ENCODE results near the gene GADD45GIP1. TPM values are rescaled to one million over a fixed set of nuclear protein-coding genes. Genes with fewer than 3 reads are reported as not detected.

GADD45GIP1 gene
- total RNA-seq, 1 experiment from 2014 or later: 29.1 TPM

- TF ChIP-seq EZH2 (IDR thresholded peaks at IDR 0.05; ENCODE audit: low read depth): no peak
- no peak for TF ChIP-seq CTCF (conservative IDR thresholded peaks at IDR 0.05)
- no peak overlapping the region for H3K27ac ChIP-seq
- no peaks in the 10 kb centered on the region; the same call in 1 of the 2 replicates for H3F3A ChIP-seq (ENCODE audit: insufficient read depth, low read depth)
- H2AFZ ChIP-seq: no peak overlapping the region
- no peaks in the 10 kb centered on the region for H3K9me3 ChIP-seq (ENCODE audit: insufficient read depth, low read depth)
- H3K4me2 ChIP-seq: no peak overlapping the region
- ChIA-PET CTCF (no interaction called here), POLR2A (ENCODE audit: unreplicated experiment) (interaction anchor here (0.7 kb wide), 2 partner anchors 30 to 51 kb away, joined by 4 to 6 read pairs; no protein-coding TSS in a partner anchor)
- H3K27me3 ChIP-seq (ENCODE audit: insufficient read depth, low read depth): no peaks in the 10 kb centered on the region
- no TSS peak for BruUV-seq (replicated peaks)
- no peak for DNase-seq
- H3K9me2 ChIP-seq (ENCODE audit: insufficient read depth): no peaks in the 10 kb centered on the region
- no peaks in the 10 kb centered on the region for H3K79me2 ChIP-seq (ENCODE audit: low read depth)
- intact Hi-C loops (cut with micrococcal nuclease; ENCODE audit: unreplicated experiment): no loop called here
- H3K4me3 ChIP-seq: no peak overlapping the region
- H3K36me3 ChIP-seq (ENCODE audit: low read depth): no peaks in the 10 kb centered on the region
- H4K20me1 ChIP-seq (ENCODE audit: insufficient read depth): no peaks in the 10 kb centered on the region; the same call in 1 of the 2 replicates
- H3K4me1 ChIP-seq (replicated peaks; ENCODE audit: insufficient read depth): no peaks in the 10 kb centered on the region
Observed at GRCh38 chr19:13004273-13004672, 47.2 kb upstream of the GADD45GIP1 start.

GRCh38 chr19:13003081-13003480, 46.1 kb upstream of the GADD45GIP1 start:
- no peak overlapping the region for H3K27ac ChIP-seq
- no peaks in the 10 kb centered on the region for H3K79me2 ChIP-seq (ENCODE audit: low read depth)
- intact Hi-C loops (cut with micrococcal nuclease; ENCODE audit: unreplicated experiment): no loop called here
- CTCF ChIA-PET: no interaction called here
- H2AFZ ChIP-seq: no peak overlapping the region
- no peak overlapping the region for H3K4me3 ChIP-seq
- TF ChIP-seq CTCF (conservative IDR thresholded peaks at IDR 0.05) (no peak), EZH2 (IDR thresholded peaks at IDR 0.05; ENCODE audit: low read depth) (no peak)
- no peak overlapping the region for H3K4me2 ChIP-seq
- H4K20me1 ChIP-seq (ENCODE audit: insufficient read depth): no peaks in the 10 kb centered on the region; the same call in 1 of the 2 replicates
- no peaks in the 10 kb centered on the region for H3K9me3 ChIP-seq (ENCODE audit: insufficient read depth, low read depth)
- no peaks in the 10 kb centered on the region for H3K27me3 ChIP-seq (ENCODE audit: insufficient read depth, low read depth)
- H3K36me3 ChIP-seq (ENCODE audit: low read depth): no peaks in the 10 kb centered on the region
- no peaks in the 10 kb centered on the region for H3K9me2 ChIP-seq (ENCODE audit: insufficient read depth)
- H3F3A ChIP-seq (ENCODE audit: insufficient read depth, low read depth): no peaks in the 10 kb centered on the region; the same call in 1 of the 2 replicates
- POLR2A ChIA-PET (ENCODE audit: unreplicated experiment): interaction anchor here (0.6 to 0.7 kb wide), 2 partner anchors 43 kb away, joined by 3 to 6 read pairs; no protein-coding TSS in a partner anchor
- no peaks in the 10 kb centered on the region for H3K4me1 ChIP-seq (replicated peaks; ENCODE audit: insufficient read depth)
- no peak for DNase-seq
- no TSS peak for BruUV-seq (replicated peaks)

DNA sequence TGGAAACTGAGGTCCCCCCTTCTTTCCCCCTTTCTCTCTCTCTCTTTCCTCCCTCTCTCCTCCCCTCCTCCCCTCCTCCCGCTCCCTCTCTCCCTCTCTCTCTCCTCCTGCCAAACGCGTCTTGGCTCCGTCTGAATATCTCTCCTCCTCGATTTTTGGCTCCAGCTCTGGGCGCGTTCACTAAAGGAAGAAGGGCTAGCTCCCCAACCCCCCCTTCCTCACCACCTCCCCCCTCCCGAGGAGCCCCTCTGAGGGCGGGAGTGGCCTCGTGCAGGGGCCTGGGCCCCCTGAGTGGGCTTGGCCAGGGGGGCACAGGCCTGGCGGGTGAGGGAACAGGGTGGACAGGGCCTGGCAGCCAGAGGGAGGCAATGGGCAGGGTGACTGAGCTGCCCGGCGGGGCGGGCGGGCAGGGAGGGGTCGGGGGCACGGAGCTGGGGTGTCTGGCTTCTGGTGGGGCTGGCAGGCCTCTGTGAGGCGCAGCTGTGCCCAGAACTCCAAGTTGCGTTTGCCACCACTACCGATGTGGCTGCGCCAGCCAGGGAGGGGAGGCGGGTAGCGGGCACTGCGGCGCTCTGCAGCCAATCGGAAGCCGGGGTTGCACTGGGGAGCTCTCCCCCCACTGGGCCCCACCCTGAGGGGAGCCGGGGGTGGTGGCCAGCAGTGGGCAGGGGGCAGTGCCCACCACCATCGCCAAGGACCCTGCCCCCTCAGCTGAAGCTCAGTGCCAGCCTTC, 45.3 kb upstream of the GADD45GIP1 start:
- H3K9me3 ChIP-seq (ENCODE audit: insufficient read depth, low read depth): no peaks in the 10 kb centered on the region
- H3K4me3 ChIP-seq: no peak overlapping the region
- no peak overlapping the region for H3K27ac ChIP-seq
- H3K9me2 ChIP-seq (ENCODE audit: insufficient read depth): no peaks in the 10 kb centered on the region
- BruUV-seq (replicated peaks): no TSS peak
- no peak for DNase-seq
- H4K20me1 ChIP-seq (ENCODE audit: insufficient read depth): no peaks in the 10 kb centered on the region; the same call in 1 of the 2 replicates
- ChIA-PET CTCF (no interaction called here), POLR2A (ENCODE audit: unreplicated experiment) (no interaction called here)
- no peaks in the 10 kb centered on the region for H3K36me3 ChIP-seq (ENCODE audit: low read depth)
- no peaks in the 10 kb centered on the region; the same call in 1 of the 2 replicates for H3K27me3 ChIP-seq (ENCODE audit: insufficient read depth, low read depth)
- no peak overlapping the region for H3K4me2 ChIP-seq
- H3K4me1 ChIP-seq (replicated peaks; ENCODE audit: insufficient read depth): no peaks in the 10 kb centered on the region
- intact Hi-C loops (cut with micrococcal nuclease; ENCODE audit: unreplicated experiment): no loop called here
- H3F3A ChIP-seq (ENCODE audit: insufficient read depth, low read depth): peaks cover 6% of the 10 kb centered on the region; the same call in 1 of the 2 replicates
- no peak for TF ChIP-seq EZH2 (IDR thresholded peaks at IDR 0.05; ENCODE audit: low read depth)
- no peak for TF ChIP-seq CTCF (conservative IDR thresholded peaks at IDR 0.05)
- no peak overlapping the region for H2AFZ ChIP-seq
- no peaks in the 10 kb centered on the region for H3K79me2 ChIP-seq (ENCODE audit: low read depth)

Data from PC-9 (cell line).